Measurements from ENCODE around the gene KLF2.

Gene KLF2

GRCh38 chr19:16375157-16375935 lies 50.7 kb downstream of the KLF2 start:
- no peak for DNase-seq (ENCODE audit: low read depth in 1 of 2, low spot score in 1 of 2)

GRCh38 chr19:16375936-16376185 lies 51.2 kb downstream of the KLF2 start:
- DNase-seq (ENCODE audit: low read depth in 1 of 2, low spot score in 1 of 2) = no peak

GRCh38 chr19:16376241-16376640 lies 51.6 kb downstream of the KLF2 start:
- no peak for DNase-seq (ENCODE audit: low read depth in 1 of 2, low spot score in 1 of 2)

DNA sequence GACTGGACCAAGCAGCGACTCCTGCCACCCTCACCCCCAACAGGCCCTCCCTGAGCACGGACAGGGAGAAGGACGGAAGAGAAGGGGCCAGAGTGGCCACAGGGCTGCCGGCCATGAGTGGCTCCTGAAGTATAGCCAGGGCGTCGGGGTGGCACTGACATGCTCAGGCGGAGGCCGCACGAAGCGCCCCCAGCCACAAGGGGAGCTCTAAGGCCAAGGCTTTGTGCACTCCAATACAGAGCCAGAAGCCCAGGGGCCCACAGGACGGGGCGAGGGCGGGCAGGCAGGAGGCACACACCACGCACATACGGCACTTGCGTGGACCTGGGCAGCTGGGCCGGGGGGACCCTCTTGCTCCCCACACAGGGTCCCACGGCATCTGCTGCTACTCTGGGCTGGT lies 52.0 kb downstream of the KLF2 start:
- DNase-seq (ENCODE audit: low read depth in 1 of 2, low spot score in 1 of 2) = peak in 1 of 2 donors; percentile 34

- no peak for DNase-seq (ENCODE audit: low read depth in 1 of 2, low spot score in 1 of 2)
These were observed 52.9 kb downstream of the KLF2 start for GRCh38 chr19:16377521-16377920.

Measured in stimulated activated CD4-positive, alpha-beta T cell treated with anti-CD3 and anti-CD28 coated beads, Interleukin-15, amount 100 ng/mL, for 1 hour (primary cell).